Purkinje cell (primary cell): Measurements from ENCODE around the gene TARBP2. TPM values are rescaled to one million over a fixed set of nuclear protein-coding genes. Genes with fewer than 3 reads are reported as not detected.

ENCODE experiments used
- polyA plus RNA-seq: library from polyadenylated mRNA; unstranded; fragments of >200 nt; fragmentation: Nextera tagmentation; gene quantifications from 2 replicates; pipeline ENCODE4 v1.2.1, GENCODE V29; 2014

The TARBP2 gene
- polyA plus RNA-seq: 4.4 and 5.7 TPM in 2 replicates

DNA sequence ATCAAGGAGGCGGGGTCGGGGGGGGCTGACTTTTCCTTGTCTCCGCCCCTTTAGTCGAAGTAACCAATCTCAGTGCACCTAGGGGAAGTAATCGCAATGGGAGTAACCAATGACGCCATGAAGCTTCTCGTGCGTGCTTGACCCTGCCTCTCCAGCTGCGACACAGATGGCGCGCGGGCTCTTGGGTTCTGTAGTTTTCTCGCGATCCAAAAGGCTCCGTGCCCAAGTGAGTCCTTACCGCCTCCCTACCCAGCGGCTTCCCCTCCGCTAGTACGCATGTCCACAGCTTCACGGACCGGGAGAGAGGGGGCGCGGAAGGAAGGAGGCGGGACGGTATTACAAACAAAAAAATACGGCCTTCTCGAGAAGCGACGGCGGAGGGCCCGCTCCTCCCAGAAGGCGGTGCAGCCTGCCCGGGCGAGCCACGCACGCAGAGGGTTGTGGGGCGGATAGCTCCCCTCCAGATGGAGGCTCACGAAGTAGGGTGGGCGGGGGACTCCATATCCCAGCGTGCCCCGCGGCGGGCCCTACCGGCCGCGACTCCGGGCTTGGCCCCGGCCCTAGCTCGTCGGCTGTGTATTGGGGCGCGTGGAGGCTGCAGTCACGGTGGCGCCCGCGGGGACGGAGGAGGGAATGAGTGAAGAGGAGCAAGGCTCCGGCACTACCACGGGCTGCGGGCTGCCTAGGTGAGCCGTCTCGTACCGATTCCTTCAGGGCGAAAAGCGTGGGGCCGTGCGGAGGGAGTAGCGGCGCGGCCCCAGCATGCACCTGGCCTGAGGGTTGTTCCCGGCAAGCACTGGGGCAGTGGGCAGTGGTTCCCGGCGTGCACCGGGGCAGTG is at the start of gene TARBP2:
Gene TARBP2, plus strand, starts transcription at position 508 of the 839 bp plus-strand sequence. Its CDS starts 126 bp downstream, at position 634.

DNA sequence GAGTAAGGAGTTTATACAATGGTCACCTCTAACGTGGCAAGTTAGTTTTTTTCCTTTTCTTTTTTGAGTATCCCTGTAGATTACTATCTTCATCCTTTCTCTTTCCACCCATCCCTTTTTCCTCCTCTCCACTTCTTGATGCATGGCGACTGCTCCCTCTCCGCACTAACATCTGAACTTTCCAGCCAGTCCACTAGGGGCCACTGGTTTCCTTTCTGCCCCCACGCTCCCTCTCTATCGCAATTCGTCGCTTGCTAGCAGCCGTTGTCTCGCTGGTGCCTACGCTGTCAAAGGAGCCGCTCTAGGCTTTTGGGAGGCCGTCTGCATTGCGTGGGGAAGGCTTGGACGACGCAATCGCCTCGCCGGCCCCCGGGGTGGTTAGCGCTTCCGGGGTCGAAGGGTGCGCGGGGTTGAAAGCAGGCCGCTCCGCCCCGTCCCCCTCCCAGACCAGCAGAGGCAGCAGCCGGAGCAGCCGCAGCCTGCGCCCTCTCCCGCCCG is 49.4 kb upstream of the TARBP2 start, which contains the start of gene PCBP2:
Gene PCBP2, plus strand, starts transcription at position 442 of the 498 bp plus-strand sequence. CDS start 2,699 bp downstream, outside the sequence.

DNA sequence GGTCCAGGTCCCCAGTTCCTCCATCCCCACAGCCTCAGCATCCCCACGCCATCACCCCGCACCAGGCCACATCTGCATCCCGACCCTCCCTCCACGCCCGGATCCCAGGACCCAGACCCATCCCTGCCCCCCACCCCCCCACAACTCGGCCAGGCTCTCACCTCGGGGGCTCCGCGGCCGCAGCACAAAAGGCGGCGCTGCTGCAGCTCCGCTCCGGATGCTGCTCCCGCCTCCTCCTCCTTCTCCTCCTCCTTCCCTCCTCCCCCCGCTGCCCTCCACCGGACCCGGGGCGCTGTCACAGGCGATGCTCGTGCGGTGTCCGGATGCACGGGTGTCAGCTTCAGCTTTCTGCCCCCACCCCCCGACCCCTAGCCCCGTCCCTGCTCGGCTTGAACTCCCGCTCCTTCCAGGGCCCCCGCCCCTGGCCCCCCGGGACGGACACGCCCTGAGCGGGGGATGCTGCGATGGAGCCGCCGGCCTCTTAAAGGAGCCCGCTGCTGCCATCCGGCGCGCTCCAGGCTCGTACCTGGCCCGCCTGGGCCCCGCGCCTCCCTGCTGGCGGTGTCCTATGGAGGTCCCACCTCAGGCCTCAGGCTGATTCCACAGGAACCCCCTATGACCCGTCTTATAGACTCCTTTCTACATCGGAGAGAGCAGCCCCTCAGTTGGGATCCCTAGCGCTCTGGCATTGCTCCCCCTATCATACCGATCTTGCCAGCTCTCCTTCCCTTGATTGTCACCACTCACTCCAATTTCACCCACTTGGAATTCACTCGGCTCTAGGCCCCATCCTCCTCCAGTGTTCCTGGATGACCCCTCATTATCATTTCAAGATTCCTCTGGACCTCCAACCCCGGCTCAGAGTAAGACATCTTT is 1.6 kb upstream of the TARBP2 start, which contains the start of gene MAP3K12:
Gene MAP3K12, minus strand, starts transcription at position 193 of the 876 bp plus-strand sequence. CDS start 12,067 bp downstream, outside the sequence.

GRCh38 chr12:53506881-53507602 is 6.0 kb downstream of the TARBP2 start, which contains the start of gene NPFF:
Gene NPFF (minus strand): TSS chr12:53507484. CDS start chr12:53507474, 10 bp downstream.

Other genes starting within 250 kb of the TARBP2 start
- not detected in 2 replicates for gene ESPL1, start 233.0 kb upstream of the TARBP2 start, polyA plus RNA-seq
- 1,122 and 1,202 TPM in 2 replicates for gene PFDN5, start 205.7 kb upstream of the TARBP2 start, polyA plus RNA-seq
- gene MYG1, start 201.6 kb upstream of the TARBP2 start, polyA plus RNA-seq: 60.1 and 92.0 TPM in 2 replicates
- gene AAAS, start 179.7 kb upstream of the TARBP2 start, polyA plus RNA-seq: 6.3 and 19.0 TPM in 2 replicates
- gene SP7, start 164.9 kb upstream of the TARBP2 start, polyA plus RNA-seq: not detected in 2 replicates
- 1.1 and 2.2 TPM in 2 replicates for gene SP1, start 121.1 kb upstream of the TARBP2 start, polyA plus RNA-seq
- gene AMHR2, start 77.4 kb upstream of the TARBP2 start, polyA plus RNA-seq: not detected in 2 replicates
- 89.8 and 98.6 TPM in 2 replicates for gene PRR13, start 59.5 kb upstream of the TARBP2 start, polyA plus RNA-seq
- gene PCBP2, start 49.2 kb upstream of the TARBP2 start, polyA plus RNA-seq: 111 and 125 TPM in 2 replicates
- gene MAP3K12, start 1.8 kb upstream of the TARBP2 start, polyA plus RNA-seq: 3.2 and 4.6 TPM in 2 replicates
- 0.91 TPM in 1 of 2 replicates, not detected in the other for gene NPFF, start 6.2 kb downstream of the TARBP2 start, polyA plus RNA-seq
- gene ATF7, start 125.1 kb downstream of the TARBP2 start, polyA plus RNA-seq: 3.7 and 20.9 TPM in 2 replicates
- gene ATP5MC2, start 174.8 kb downstream of the TARBP2 start, polyA plus RNA-seq: 664 and 682 TPM in 2 replicates
- 18.7 and 38.1 TPM in 2 replicates for gene CALCOCO1, start 226.2 kb downstream of the TARBP2 start, polyA plus RNA-seq